GM23338 (cell line): ENCODE results near the gene ZC3H8. TPM values are rescaled to one million over a fixed set of nuclear protein-coding genes. Genes with fewer than 3 reads are reported as not detected.

Source experiments
- ATAC-seq: fragments of 200-7000 bp; cut with Tn5 transposase; 3 replicates; pipeline ENCODE4 v1.9.1; 2020
- DNase-seq: peaks from one replicate; pipeline ENCODE4 v3.0.0-alpha.2; 2015; ENCODE audit warnings: low spot score
- H2AFZ ChIP-seq: fragments of 200-600 bp; sonication (generic); 2 replicates; pipeline ENCODE4 v1.8.0; 2016; ENCODE audit warnings: antibody characterized with exemption, mild to moderate bottlenecking, moderate library complexity
- H3F3A ChIP-seq: fragments of 200-600 bp; sonication (generic); replicated peaks from 2 replicates; pipeline ENCODE4 v1.8.0; 2017; ENCODE audit warnings: antibody characterized with exemption, mixed run types, low read depth
- H3K27ac ChIP-seq: fragments of 200-600 bp; sonication (generic); 2 replicates; pipeline ENCODE4 v1.6.1; 2016; ENCODE audit warnings: low read depth
- H3K27me3 ChIP-seq: fragments of 200-600 bp; sonication (generic); 2 replicates; pipeline ENCODE4 v1.8.0; 2016; ENCODE audit warnings: mild to moderate bottlenecking, mixed run types, moderate library complexity; ENCODE audit not compliant: insufficient read depth
- H3K36me3 ChIP-seq: fragments of 200-600 bp; sonication (generic); 2 replicates; pipeline ENCODE4 v1.8.0; 2016; ENCODE audit warnings: mild to moderate bottlenecking; ENCODE audit not compliant: insufficient read depth
- H3K4me1 ChIP-seq: fragments of 200-600 bp; sonication (generic); 2 replicates; pipeline ENCODE4 v1.8.0; 2016; ENCODE audit warnings: mild to moderate bottlenecking, moderate library complexity; ENCODE audit not compliant: insufficient read depth
- H3K4me2 ChIP-seq: fragments of 200-600 bp; sonication (generic); 2 replicates; pipeline ENCODE4 v1.7.1; 2017; ENCODE audit warnings: mixed run types
- H3K4me3 ChIP-seq: fragments of 200-600 bp; sonication (generic); 2 replicates; pipeline ENCODE4 v1.6.1; 2016; ENCODE audit warnings: mixed run types
- H3K79me2 ChIP-seq: fragments of 200-600 bp; sonication (generic); replicated peaks from 2 replicates; pipeline ENCODE4 v1.8.0; 2017; ENCODE audit warnings: mild to moderate bottlenecking; ENCODE audit not compliant: insufficient read depth
- H3K9me2 ChIP-seq: fragments of 200-600 bp; sonication (generic); 2 replicates; pipeline ENCODE4 v1.8.0; 2017; ENCODE audit not compliant: insufficient read depth
- H4K20me1 ChIP-seq: fragments of 200-600 bp; sonication (generic); replicated peaks from 2 replicates; pipeline ENCODE4 v1.8.0; 2017; ENCODE audit warnings: mild to moderate bottlenecking; ENCODE audit not compliant: insufficient read depth
- H3K27ac Mint-ChIP-seq: 2 replicates; pipeline ENCODE4 v1.8.0; 2020; ENCODE audit warnings: inconsistent platforms, mild to moderate bottlenecking, moderate library complexity, mixed read lengths
- H3K27me3 Mint-ChIP-seq: 3 replicates; pipeline ENCODE4 v1.8.0; 2022; ENCODE audit warnings: low read depth, mild to moderate bottlenecking, moderate library complexity, mixed read lengths, inconsistent platforms; ENCODE audit not compliant: insufficient read depth, poor library complexity
- H3K36me3 Mint-ChIP-seq: 3 replicates; pipeline ENCODE4 v1.8.0; 2021; ENCODE audit warnings: low read depth, mild to moderate bottlenecking, inconsistent platforms, moderate library complexity, mixed read lengths
- H3K4me1 Mint-ChIP-seq: 3 replicates; pipeline ENCODE4 v1.8.0; 2020; ENCODE audit warnings: mild to moderate bottlenecking, inconsistent platforms, mixed read lengths
- H3K4me3 Mint-ChIP-seq: 3 replicates; pipeline ENCODE4 v1.8.0; 2021; ENCODE audit warnings: moderate library complexity, mild to moderate bottlenecking, inconsistent platforms, mixed read lengths
- H3K9me3 Mint-ChIP-seq: 3 replicates; pipeline ENCODE4 v1.8.0; 2020; ENCODE audit warnings: moderate library complexity, mild to moderate bottlenecking, inconsistent platforms, mixed read lengths
- CREB1 ChIP-seq: fragments of 250-450 bp; sonication (Bioruptor Pico); IDR thresholded peaks from 2 replicates; pipeline ENCODE4 v1.5.0; 2020; ENCODE audit warnings: low read depth, mild to moderate bottlenecking, moderate library complexity
- EZH2 ChIP-seq: fragments of 200-600 bp; sonication (generic); IDR thresholded peaks from one replicate; pipeline ENCODE4 v1.8.0; 2017; ENCODE audit warnings: antibody characterized with exemption, mild to moderate bottlenecking, low read depth; ENCODE audit not compliant: unreplicated experiment
- EZH2phosphoT487 ChIP-seq: fragments of 200-600 bp; sonication (generic); IDR thresholded peaks from one replicate; pipeline ENCODE4 v1.8.1; 2018; ENCODE audit warnings: antibody characterized with exemption; ENCODE audit not compliant: unreplicated experiment
- JUNB ChIP-seq: IDR thresholded peaks from one replicate; pipeline ENCODE4 v1.6.1; 2016; ENCODE audit warnings: antibody characterized with exemption; ENCODE audit not compliant: unreplicated experiment
- NANOG ChIP-seq: IDR thresholded peaks from 2 replicates; pipeline ENCODE4 v1.6.1; 2016; ENCODE audit warnings: antibody characterized with exemption, borderline replicate concordance
- POLR2AphosphoS5 ChIP-seq: IDR thresholded peaks from 2 replicates; pipeline ENCODE4 v1.6.1; 2016; ENCODE audit warnings: antibody characterized with exemption, low read depth
- STAT1 ChIP-seq: IDR thresholded peaks from one replicate; pipeline ENCODE4 v1.6.1; 2016; ENCODE audit warnings: antibody characterized with exemption; ENCODE audit not compliant: unreplicated experiment
- ZNF114 ChIP-seq: fragments of 250-450 bp; sonication (Bioruptor Pico); IDR thresholded peaks from 2 replicates; pipeline ENCODE4 v1.5.0; 2020; ENCODE audit warnings: mild to moderate bottlenecking, moderate library complexity
- ZNF331 ChIP-seq: fragments of 250-450 bp; sonication (Bioruptor Pico); IDR thresholded peaks from 2 replicates; pipeline ENCODE4 v1.5.0; 2020; ENCODE audit warnings: low read depth, mild to moderate bottlenecking, moderate library complexity
- ZNF462 ChIP-seq: fragments of 250-450 bp; sonication (Bioruptor Pico); IDR thresholded peaks from 2 replicates; pipeline ENCODE4 v1.5.0; 2020; ENCODE audit warnings: mild to moderate bottlenecking, moderate library complexity
- polyA plus RNA-seq: library from polyadenylated mRNA; unstranded; fragments of >200 nt; fragmentation: Nextera tagmentation; extraction: Ambion mirVana; gene quantifications from 2 replicates; pipeline ENCODE4 v1.2.1, GENCODE V29; 2016
- total RNA-seq: library from RNA; depleted of rRNA; stranded (reverse); fragments of >200 nt; shearing (Covaris generic); gene quantifications from 2 replicates; pipeline ENCODE4 v1.2.3, GENCODE V29; 2014
- TF ChIP-seq, protein P1 (sequence below): IDR thresholded peaks from 2 replicates; pipeline ENCODE4 v1.6.1; 2016; ENCODE audit warnings: antibody characterized with exemption
- TF ChIP-seq, protein P2 (sequence below), 2 experiments: fragments of 200-600 bp in 1 of 2; sonication (generic) in 1 of 2; conservative IDR thresholded peaks; 2 replicates each; pipeline versions ENCODE4 v1.5.1 to v1.6.1; 2016 to 2017; ENCODE audit warnings: antibody characterized with exemption in 2 of 2, low read depth in 2 of 2, mild to moderate bottlenecking in 2 of 2, moderate library complexity in 1 of 2
- TF ChIP-seq, protein P3 (sequence below): IDR thresholded peaks from one replicate; pipeline ENCODE4 v1.6.1; 2018; ENCODE audit warnings: antibody characterized with exemption; ENCODE audit not compliant: unreplicated experiment

Gene ZC3H8
- total and polyA plus RNA-seq, 2 experiments from 2014 or later: 13.3 to 42.8 TPM

GRCh38 chr2:112189001-112189556 is 65.8 kb downstream of the ZC3H8 start:
- ATAC-seq (no peak), DNase-seq (no peak)
- H3K4me2 ChIP-seq: no peak overlapping the region
- H4K20me1 ChIP-seq: no peaks in the 10 kb centered on the region
- H3K36me3 ChIP-seq: no peaks in the 10 kb centered on the region
- no peaks in the 10 kb centered on the region for H3K79me2 ChIP-seq
- H3K4me3 Mint-ChIP-seq: no peak overlapping the region
- no peaks in the 10 kb centered on the region for H3F3A ChIP-seq
- H3K36me3 Mint-ChIP-seq: no peaks in the 10 kb centered on the region
- H3K9me2 ChIP-seq: no peaks in the 10 kb centered on the region
- no peak overlapping the region for H2AFZ ChIP-seq
- TF ChIP-seq EZH2 (no peak), NANOG (no peak), EZH2phosphoT487 (no peak), CREB1 (CRISPR knock-in tag) (no peak), POLR2AphosphoS5 (no peak), ZNF114 (no peak), ZNF462 (CRISPR knock-in tag) (no peak), JUNB (no peak), STAT1 (no peak), ZNF331 (CRISPR knock-in tag) (no peak)
- TF ChIP-seq, protein P1, sequence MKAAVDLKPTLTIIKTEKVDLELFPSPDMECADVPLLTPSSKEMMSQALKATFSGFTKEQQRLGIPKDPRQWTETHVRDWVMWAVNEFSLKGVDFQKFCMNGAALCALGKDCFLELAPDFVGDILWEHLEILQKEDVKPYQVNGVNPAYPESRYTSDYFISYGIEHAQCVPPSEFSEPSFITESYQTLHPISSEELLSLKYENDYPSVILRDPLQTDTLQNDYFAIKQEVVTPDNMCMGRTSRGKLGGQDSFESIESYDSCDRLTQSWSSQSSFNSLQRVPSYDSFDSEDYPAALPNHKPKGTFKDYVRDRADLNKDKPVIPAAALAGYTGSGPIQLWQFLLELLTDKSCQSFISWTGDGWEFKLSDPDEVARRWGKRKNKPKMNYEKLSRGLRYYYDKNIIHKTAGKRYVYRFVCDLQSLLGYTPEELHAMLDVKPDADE: no peak
- TF ChIP-seq, protein P2, sequence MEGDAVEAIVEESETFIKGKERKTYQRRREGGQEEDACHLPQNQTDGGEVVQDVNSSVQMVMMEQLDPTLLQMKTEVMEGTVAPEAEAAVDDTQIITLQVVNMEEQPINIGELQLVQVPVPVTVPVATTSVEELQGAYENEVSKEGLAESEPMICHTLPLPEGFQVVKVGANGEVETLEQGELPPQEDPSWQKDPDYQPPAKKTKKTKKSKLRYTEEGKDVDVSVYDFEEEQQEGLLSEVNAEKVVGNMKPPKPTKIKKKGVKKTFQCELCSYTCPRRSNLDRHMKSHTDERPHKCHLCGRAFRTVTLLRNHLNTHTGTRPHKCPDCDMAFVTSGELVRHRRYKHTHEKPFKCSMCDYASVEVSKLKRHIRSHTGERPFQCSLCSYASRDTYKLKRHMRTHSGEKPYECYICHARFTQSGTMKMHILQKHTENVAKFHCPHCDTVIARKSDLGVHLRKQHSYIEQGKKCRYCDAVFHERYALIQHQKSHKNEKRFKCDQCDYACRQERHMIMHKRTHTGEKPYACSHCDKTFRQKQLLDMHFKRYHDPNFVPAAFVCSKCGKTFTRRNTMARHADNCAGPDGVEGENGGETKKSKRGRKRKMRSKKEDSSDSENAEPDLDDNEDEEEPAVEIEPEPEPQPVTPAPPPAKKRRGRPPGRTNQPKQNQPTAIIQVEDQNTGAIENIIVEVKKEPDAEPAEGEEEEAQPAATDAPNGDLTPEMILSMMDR (conservative IDR thresholded peaks at IDR 0.05; ENCODE audit: low read depth in 2 of 2): no peak
- TF ChIP-seq, protein P3, sequence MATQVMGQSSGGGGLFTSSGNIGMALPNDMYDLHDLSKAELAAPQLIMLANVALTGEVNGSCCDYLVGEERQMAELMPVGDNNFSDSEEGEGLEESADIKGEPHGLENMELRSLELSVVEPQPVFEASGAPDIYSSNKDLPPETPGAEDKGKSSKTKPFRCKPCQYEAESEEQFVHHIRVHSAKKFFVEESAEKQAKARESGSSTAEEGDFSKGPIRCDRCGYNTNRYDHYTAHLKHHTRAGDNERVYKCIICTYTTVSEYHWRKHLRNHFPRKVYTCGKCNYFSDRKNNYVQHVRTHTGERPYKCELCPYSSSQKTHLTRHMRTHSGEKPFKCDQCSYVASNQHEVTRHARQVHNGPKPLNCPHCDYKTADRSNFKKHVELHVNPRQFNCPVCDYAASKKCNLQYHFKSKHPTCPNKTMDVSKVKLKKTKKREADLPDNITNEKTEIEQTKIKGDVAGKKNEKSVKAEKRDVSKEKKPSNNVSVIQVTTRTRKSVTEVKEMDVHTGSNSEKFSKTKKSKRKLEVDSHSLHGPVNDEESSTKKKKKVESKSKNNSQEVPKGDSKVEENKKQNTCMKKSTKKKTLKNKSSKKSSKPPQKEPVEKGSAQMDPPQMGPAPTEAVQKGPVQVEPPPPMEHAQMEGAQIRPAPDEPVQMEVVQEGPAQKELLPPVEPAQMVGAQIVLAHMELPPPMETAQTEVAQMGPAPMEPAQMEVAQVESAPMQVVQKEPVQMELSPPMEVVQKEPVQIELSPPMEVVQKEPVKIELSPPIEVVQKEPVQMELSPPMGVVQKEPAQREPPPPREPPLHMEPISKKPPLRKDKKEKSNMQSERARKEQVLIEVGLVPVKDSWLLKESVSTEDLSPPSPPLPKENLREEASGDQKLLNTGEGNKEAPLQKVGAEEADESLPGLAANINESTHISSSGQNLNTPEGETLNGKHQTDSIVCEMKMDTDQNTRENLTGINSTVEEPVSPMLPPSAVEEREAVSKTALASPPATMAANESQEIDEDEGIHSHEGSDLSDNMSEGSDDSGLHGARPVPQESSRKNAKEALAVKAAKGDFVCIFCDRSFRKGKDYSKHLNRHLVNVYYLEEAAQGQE: no peak
- H3K9me3 Mint-ChIP-seq: no peaks in the 10 kb centered on the region; the same call in 2 of the 3 replicates
- H3K27ac Mint-ChIP-seq: no peak overlapping the region
- H3K4me1 Mint-ChIP-seq: no peaks in the 10 kb centered on the region
- H3K4me1 ChIP-seq: no peaks in the 10 kb centered on the region
- H3K4me3 ChIP-seq: no peak overlapping the region
- H3K27me3 ChIP-seq: no peaks in the 10 kb centered on the region
- peaks cover 5% of the 10 kb centered on the region for H3K27me3 Mint-ChIP-seq
- no peak overlapping the region for H3K27ac ChIP-seq
